Osteocyte (in vitro differentiated cells): ENCODE results near the gene CGNL1. TPM values are rescaled to one million over a fixed set of nuclear protein-coding genes. Genes with fewer than 3 reads are reported as not detected.

Source experiments
- DNase-seq: peaks from one replicate; pipeline ENCODE4 v3.0.0; 2021; ENCODE audit warnings: mixed read lengths; ENCODE audit not compliant: unreplicated experiment; ENCODE audit errors: extremely low spot score
- H3K27ac Mint-ChIP-seq: one replicate; pipeline ENCODE4 v1.8.0; 2021; ENCODE audit warnings: mild to moderate bottlenecking, mixed read lengths; ENCODE audit not compliant: unreplicated experiment
- H3K27me3 Mint-ChIP-seq: one replicate; pipeline ENCODE4 v1.8.0; 2021; ENCODE audit warnings: mixed read lengths; ENCODE audit not compliant: unreplicated experiment
- H3K36me3 Mint-ChIP-seq: one replicate; pipeline ENCODE4 v1.8.0; 2021; ENCODE audit warnings: mixed read lengths; ENCODE audit not compliant: unreplicated experiment
- H3K4me1 Mint-ChIP-seq: one replicate; pipeline ENCODE4 v1.8.0; 2021; ENCODE audit warnings: mixed read lengths; ENCODE audit not compliant: unreplicated experiment
- H3K4me3 Mint-ChIP-seq: one replicate; pipeline ENCODE4 v1.8.0; 2021; ENCODE audit warnings: mild to moderate bottlenecking, moderate library complexity, mixed read lengths; ENCODE audit not compliant: unreplicated experiment
- H3K9me3 Mint-ChIP-seq: one replicate; pipeline ENCODE4 v1.8.0; 2021; ENCODE audit warnings: mixed read lengths; ENCODE audit not compliant: unreplicated experiment
- CTCF ChIP-seq: fragments of 200-600 bp; sonication (generic); IDR thresholded peaks from 2 replicates; pipeline ENCODE4 v1.5.0; 2021; ENCODE audit warnings: antibody characterized with exemption, mild to moderate bottlenecking, moderate library complexity
- total RNA-seq: library from RNA; stranded (reverse); gene quantifications from 2 replicates; pipeline ENCODE4 v1.2.1, GENCODE V29; 2021

CGNL1 gene
- total RNA-seq, 1 donor from 2014 or later, result 6.2 TPM

GRCh38 chr15:57329582-57330367, 46.5 kb upstream of the CGNL1 start:
- DNase-seq, result no peak
- Mint-ChIP-seq H3K9me3 (no peaks in the 10 kb centered on the region), H3K4me1 (peaks cover 30% of the 10 kb centered on the region), H3K27me3 (no peaks in the 10 kb centered on the region), H3K4me3 (no peak overlapping the region), H3K27ac (no peak overlapping the region), H3K36me3 (no peaks in the 10 kb centered on the region)
- TF ChIP-seq CTCF, result no peak

- Mint-ChIP-seq H3K4me3 (no peak overlapping the region), H3K4me1 (peaks cover 36% of the 10 kb centered on the region), H3K9me3 (no peaks in the 10 kb centered on the region), H3K36me3 (no peaks in the 10 kb centered on the region), H3K27me3 (no peaks in the 10 kb centered on the region), H3K27ac (no peak overlapping the region)
- no peak for DNase-seq
- no peak for TF ChIP-seq CTCF
These were observed 45.5 kb upstream of the CGNL1 start for GRCh38 chr15:57330619-57331340.

GRCh38 chr15:57332326-57332725, 44.0 kb upstream of the CGNL1 start:
- no peak overlapping the region for H3K4me3 Mint-ChIP-seq
- TF ChIP-seq CTCF, result no peak
- H3K27me3 Mint-ChIP-seq, result no peaks in the 10 kb centered on the region
- peaks cover 40% of the 10 kb centered on the region for H3K4me1 Mint-ChIP-seq
- no peaks in the 10 kb centered on the region for H3K9me3 Mint-ChIP-seq
- no peak overlapping the region for H3K27ac Mint-ChIP-seq
- no peaks in the 10 kb centered on the region for H3K36me3 Mint-ChIP-seq
- no peak for DNase-seq

- no peak for TF ChIP-seq CTCF
- Mint-ChIP-seq H3K36me3 (no peaks in the 10 kb centered on the region), H3K27me3 (no peaks in the 10 kb centered on the region), H3K4me1 (peaks cover 40% of the 10 kb centered on the region), H3K9me3 (no peaks in the 10 kb centered on the region), H3K27ac (no peak overlapping the region), H3K4me3 (no peak overlapping the region)
- DNase-seq, result no peak
These were observed 42.8 kb upstream of the CGNL1 start for GRCh38 chr15:57333487-57333886.

GRCh38 chr15:57334257-57334656, 42.0 kb upstream of the CGNL1 start:
- Mint-ChIP-seq H3K27me3 (no peaks in the 10 kb centered on the region), H3K4me3 (no peak overlapping the region), H3K27ac (peak overlapping the region; percentile 27), H3K4me1 (peaks cover 40% of the 10 kb centered on the region), H3K9me3 (no peaks in the 10 kb centered on the region), H3K36me3 (no peaks in the 10 kb centered on the region)
- TF ChIP-seq CTCF, result no peak
- no peak for DNase-seq
